Measurements from ENCODE around the gene HYDIN. TPM values are rescaled to one million over a fixed set of nuclear protein-coding genes. Genes with fewer than 3 reads are reported as not detected.

HYDIN gene
- total RNA-seq, 4 donors from 2014 or later = 0.33 to 1.5 (median 0.44) TPM; not detected in 1

DNA sequence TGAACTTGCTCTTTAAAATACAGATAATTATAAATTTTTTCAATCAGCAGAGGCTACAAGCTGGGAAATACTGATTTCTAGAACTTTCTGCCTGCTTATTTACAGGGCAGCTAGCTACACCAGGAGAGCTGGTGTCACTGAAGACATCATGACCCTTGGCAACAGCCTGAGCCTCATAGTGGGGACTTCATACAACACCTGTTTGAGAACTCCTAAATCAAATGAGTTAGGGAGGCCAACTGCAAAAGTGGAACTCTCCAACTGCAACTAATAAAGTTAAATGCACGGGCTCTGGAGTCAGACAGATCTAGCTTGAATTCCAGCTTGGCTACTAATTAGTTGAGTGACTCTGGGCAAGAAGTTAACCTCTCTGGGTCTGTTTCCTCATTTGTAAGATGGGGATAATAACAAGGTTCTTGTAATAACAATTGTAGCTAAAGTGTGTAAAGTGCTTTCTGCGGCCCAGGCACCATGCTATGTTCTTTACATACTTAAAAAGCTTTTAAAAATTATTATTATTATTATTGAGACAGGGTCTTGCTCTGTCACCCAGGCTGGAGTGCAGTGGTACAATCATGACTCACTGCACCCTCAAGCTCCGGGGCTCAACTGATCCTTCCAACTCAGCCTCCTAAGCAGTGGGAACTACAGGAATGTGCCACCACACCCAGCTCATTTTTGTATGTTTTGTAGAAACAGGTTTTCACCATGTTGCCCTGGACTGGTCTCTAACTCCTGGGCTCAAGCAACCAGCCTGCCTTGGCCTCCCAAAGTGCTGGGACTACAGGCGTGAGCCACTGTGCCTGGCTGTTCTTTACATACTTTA is 462.9 kb downstream of the HYDIN start:
- TF ChIP-seq, protein P1, sequence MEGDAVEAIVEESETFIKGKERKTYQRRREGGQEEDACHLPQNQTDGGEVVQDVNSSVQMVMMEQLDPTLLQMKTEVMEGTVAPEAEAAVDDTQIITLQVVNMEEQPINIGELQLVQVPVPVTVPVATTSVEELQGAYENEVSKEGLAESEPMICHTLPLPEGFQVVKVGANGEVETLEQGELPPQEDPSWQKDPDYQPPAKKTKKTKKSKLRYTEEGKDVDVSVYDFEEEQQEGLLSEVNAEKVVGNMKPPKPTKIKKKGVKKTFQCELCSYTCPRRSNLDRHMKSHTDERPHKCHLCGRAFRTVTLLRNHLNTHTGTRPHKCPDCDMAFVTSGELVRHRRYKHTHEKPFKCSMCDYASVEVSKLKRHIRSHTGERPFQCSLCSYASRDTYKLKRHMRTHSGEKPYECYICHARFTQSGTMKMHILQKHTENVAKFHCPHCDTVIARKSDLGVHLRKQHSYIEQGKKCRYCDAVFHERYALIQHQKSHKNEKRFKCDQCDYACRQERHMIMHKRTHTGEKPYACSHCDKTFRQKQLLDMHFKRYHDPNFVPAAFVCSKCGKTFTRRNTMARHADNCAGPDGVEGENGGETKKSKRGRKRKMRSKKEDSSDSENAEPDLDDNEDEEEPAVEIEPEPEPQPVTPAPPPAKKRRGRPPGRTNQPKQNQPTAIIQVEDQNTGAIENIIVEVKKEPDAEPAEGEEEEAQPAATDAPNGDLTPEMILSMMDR (IDR thresholded peaks at IDR 0.05; ENCODE audit: low read depth) = no peak

DNA sequence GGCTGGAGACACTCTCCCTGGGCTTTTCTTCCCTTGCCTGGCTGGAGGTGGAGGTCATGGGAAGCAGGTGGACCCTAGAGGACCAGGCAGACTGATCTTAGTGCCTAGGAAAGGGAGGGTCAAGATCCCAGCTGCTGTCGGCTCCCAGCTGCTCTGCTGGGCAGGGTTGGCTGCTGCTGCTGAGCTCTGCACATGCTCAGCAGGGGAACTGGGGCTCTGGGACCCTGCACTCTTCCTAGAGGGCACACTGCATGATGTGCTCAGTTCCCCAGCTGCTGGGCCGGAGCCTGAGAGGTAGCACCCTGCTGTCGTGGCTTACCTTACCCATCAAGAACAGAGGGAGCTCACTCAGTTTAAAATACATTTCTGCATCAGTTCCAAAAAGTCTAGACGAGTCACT is 463.9 kb downstream of the HYDIN start:
- TF ChIP-seq, protein P1 (IDR thresholded peaks at IDR 0.05; ENCODE audit: low read depth) = no peak

DNA sequence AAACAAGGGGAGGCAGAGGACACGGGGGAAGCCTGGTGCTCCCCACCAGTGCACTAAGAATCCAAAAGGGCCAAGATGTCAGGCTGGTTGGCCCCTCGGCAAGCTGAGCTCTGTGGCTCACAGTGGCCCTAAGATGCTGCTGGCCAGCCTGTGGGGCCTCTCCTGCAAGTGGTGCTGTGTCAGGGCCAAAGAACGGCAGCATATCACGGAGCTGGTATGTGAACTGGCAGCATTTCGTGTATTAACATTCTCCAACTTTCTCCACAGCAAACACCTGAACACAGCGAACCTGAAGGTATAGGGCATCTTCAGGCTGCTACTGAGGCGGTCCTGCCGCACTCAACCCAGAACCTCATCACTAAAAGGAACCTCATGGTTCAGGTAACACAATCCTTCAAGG is 464.3 kb downstream of the HYDIN start:
- TF ChIP-seq, protein P1 (IDR thresholded peaks at IDR 0.05; ENCODE audit: low read depth) = no peak

DNA sequence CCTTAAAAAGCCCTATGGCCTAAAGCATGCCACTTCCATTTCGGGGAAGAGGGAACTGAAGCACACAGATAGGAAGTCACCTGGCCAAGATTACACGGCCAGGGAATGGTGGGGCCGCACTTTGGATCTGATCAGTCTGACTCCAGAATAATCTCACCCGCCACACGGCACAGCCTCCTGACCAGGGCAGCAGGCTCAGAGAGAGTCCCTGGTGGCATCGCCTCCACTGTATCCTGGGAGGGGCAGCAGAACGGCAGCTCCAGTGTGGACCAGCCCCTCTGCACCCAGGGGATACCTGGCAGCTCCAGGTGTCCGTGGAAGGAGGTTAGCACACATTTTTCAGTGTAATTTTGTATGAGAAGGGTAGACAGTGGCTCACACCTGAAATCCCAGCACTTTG is 465.0 kb downstream of the HYDIN start:
- TF ChIP-seq, protein P1 (IDR thresholded peaks at IDR 0.05; ENCODE audit: low read depth) = no peak

DNA sequence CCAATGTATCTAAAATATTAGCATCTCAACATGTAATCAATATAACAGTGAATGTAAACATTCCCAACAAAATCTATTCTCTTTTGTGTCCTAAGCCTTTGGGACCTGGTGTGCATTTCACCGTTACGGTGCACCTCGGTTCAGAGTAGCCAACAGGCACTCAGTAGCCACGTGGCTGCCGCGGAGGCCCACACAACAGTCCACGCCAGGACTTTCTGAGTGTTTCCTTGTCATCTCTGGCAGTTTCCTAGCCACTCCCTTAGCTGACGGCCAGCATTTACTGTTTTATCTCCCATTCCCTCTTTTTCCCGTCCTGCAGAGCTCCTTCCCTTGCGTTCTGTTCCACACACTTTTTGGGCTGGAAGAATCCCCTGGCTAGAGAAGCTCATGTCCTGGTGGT is 465.9 kb downstream of the HYDIN start:
- TF ChIP-seq, protein P1 (IDR thresholded peaks at IDR 0.05; ENCODE audit: low read depth) = no peak

DNA sequence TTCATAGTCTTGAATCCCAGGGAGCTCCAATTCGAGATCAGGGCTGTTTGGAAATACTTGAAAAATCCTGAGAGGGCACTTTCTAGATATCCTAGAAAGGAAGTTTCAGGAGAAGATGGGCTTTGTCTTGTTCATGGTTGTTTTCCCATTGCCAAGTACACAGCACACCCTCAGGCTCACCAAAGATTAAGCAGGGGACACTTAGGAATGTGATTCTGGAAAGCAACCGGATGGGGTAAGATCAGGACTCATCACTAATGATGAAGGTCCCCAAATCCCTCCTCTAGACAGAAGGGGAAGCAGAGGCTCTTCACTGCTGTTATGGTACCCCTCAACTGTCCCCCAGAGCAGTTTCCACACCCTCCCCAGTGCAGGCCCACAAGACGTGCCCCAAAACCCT is 470.3 kb downstream of the HYDIN start:
- TF ChIP-seq, protein P1 (IDR thresholded peaks at IDR 0.05; ENCODE audit: low read depth) = no peak

DNA sequence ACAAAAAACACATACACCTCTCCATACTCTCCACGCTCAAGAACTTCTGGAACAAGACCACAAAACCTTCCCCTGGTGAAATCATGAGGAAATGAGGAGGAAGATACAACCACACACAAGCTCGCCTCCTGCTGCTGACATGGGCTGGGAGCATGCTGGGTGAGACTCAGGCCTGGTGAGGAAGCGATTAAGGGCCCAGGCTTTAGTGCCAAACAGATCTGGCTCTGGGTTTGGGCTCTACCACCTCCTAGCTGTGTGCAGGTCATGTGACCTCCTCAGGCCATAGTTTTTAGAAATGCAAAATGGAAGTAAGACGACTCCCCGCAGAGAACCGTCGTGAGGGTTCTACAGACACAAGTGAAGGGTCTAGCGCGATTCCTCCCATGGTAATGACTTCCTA is 470.9 kb downstream of the HYDIN start:
- TF ChIP-seq, protein P1 (IDR thresholded peaks at IDR 0.05; ENCODE audit: low read depth) = no peak
